Psoas muscle (tissue), 8 donors: ENCODE data around the gene FALEC. TPM values are rescaled to one million over a fixed set of nuclear protein-coding genes. Genes with fewer than 3 reads are reported as not detected.

Experiments
- ATAC-seq, 4 donors: fragments of 200-7000 bp; cut with Tn5 transposase; one replicate each; pipeline ENCODE4 v1.9.1; 2020; ENCODE audit warnings: moderate library complexity in 3 of 4, mild to moderate bottlenecking in 2 of 4
- DNase-seq, 2 donors: peaks; one replicate each; pipeline ENCODE4 v3.0.0-alpha.2; 2020
- H3K27ac ChIP-seq: fragments of 200-600 bp; one replicate; pipeline ENCODE4 v1.8.0; 2022
- H3K27me3 ChIP-seq, 3 donors: fragments of 200-600 bp in 1 of 3; one replicate each; pipeline versions ENCODE4 v1.6.1 to v1.8.0; 2013 to 2022; ENCODE audit warnings: low read length in 2 of 3, mild to moderate bottlenecking in 2 of 3, moderate library complexity in 1 of 3; ENCODE audit not compliant: insufficient read depth in 3 of 3
- H3K36me3 ChIP-seq, 2 donors: fragments of 200-600 bp in 1 of 2; one replicate each; pipeline versions ENCODE4 v1.6.1 to v1.8.0; 2013 to 2022; ENCODE audit warnings: low read depth in 1 of 2, mild to moderate bottlenecking in 1 of 2, moderate library complexity in 1 of 2; ENCODE audit not compliant: insufficient read depth in 1 of 2
- H3K4me1 ChIP-seq: fragments of 200-600 bp; one replicate; pipeline ENCODE4 v1.8.0; 2022
- H3K4me3 ChIP-seq: fragments of 200-600 bp; one replicate; pipeline ENCODE4 v1.8.0; 2022; ENCODE audit warnings: mild to moderate bottlenecking
- H3K9me3 ChIP-seq: fragments of 200-600 bp; one replicate; pipeline ENCODE4 v1.8.0; 2022
- CTCF ChIP-seq: fragments of 200-600 bp; IDR thresholded peaks from one replicate; pipeline ENCODE4 v1.8.0; 2022; ENCODE audit warnings: antibody characterized with exemption
- WGBS, 3 donors: extraction: QIAGEN DNeasy Blood & Tissue Kit; methylation state at CpG; one replicate each; pipeline versions ENCODE4 v1.1.6 to v1.1.7; 2013; 5-methylcytosine and 5-hydroxymethylcytosine counted together
- intact Hi-C, 2 donors: fragments of 100-400 bp; cut with DNase I; formaldehyde crosslinking; loops; one replicate each; pipeline versions ENCODE4 v1.11.0 to v1.14.2; 2022
- polyA plus RNA-seq, 3 donors: library from polyadenylated mRNA; stranded (reverse); fragments of 200-250 nt; gene quantifications; one replicate each; pipeline ENCODE4 v1.2.3, GENCODE V29; 2013
- total RNA-seq, 4 donors: library from RNA; stranded (reverse); fragmentation: NEBNext Ultra II Directional in 2 of 4; extraction: Animal tissue kit (Norgen Biotek cat#: 25700) in 2 of 4; gene quantifications; one replicate each; pipeline versions ENCODE4 v1.2.1 to v1.2.4, GENCODE V29; 2021 to 2023
- donor health status: healthy with polysubstance abuse.
- donor health status: DM: no; HTN: no; CAD: no; lungs with moderate emphysema.
- donor health status: Bipolar disorder and iron deficiency.
- donor health status: healthy.
- donor health status: DM: yes; HTN: yes; CAD: no.
- donor health status: DM: no; HTN: no; CAD: no.
- donor health status: DM: no; HTN: no; CAD: no.
- donor health status: DM: yes; HTN: yes; CAD: no.

The FALEC gene
- total and polyA plus RNA-seq, 7 donors, result 0.38 to 1.2 (median 0.39) TPM; not detected in 4

GRCh38 chr1:150525348-150525747, 9.8 kb downstream of the FALEC start:
- no peak for DNase-seq
- WGBS, 3 donors, result 83 to 93% (median 88%) methylated on average over 3 of the region's 3 CpGs
- H3K9me3 ChIP-seq, result no peaks in the 10 kb centered on the region
- H3K27ac ChIP-seq, result no peak overlapping the region
- intact Hi-C loops, result no loop called here
- no peaks in the 10 kb centered on the region for H3K27me3 ChIP-seq
- no peak for TF ChIP-seq CTCF
- ATAC-seq, result no peak
- H3K4me1 ChIP-seq, result peaks cover 11% of the 10 kb centered on the region
- H3K36me3 ChIP-seq, result no peaks in the 10 kb centered on the region
- no peak overlapping the region for H3K4me3 ChIP-seq

- Histone ChIP-seq H3K27me3 (no peaks in the 10 kb centered on the region), H3K36me3 (no peaks in the 10 kb centered on the region), H3K4me1 (peaks cover 13% of the 10 kb centered on the region), H3K4me3 (no peak overlapping the region), H3K27ac (no peak overlapping the region), H3K9me3 (no peaks in the 10 kb centered on the region)
- intact Hi-C loops, result no loop called here
- no peak for TF ChIP-seq CTCF
- 86 to 93% (median 89%) methylated on average over 1 of the region's 1 CpG for WGBS, 3 donors
- no peak for DNase-seq
- no peak for ATAC-seq
Measured at GRCh38 chr1:150528196-150528595, 12.6 kb downstream of the FALEC start.

GRCh38 chr1:150529017-150529416, 13.5 kb downstream of the FALEC start:
- DNase-seq (no peak), ATAC-seq (no peak)
- Histone ChIP-seq H3K4me3 (no peak overlapping the region), H3K9me3 (no peaks in the 10 kb centered on the region), H3K27me3 (no peaks in the 10 kb centered on the region), H3K4me1 (peaks cover 13% of the 10 kb centered on the region), H3K27ac (no peak overlapping the region), H3K36me3 (no peaks in the 10 kb centered on the region)
- intact Hi-C loops, result no loop called here
- WGBS, 3 donors, result 10 to 25% (median 14%) methylated on average over 4 of the region's 4 CpGs
- TF ChIP-seq CTCF, result no peak

GRCh38 chr1:150530491-150531159, 15.1 kb downstream of the FALEC start:
- Histone ChIP-seq H3K9me3 (no peaks in the 10 kb centered on the region), H3K4me1 (peaks cover 16% of the 10 kb centered on the region), H3K27ac (no peak overlapping the region), H3K27me3 (no peaks in the 10 kb centered on the region), H3K4me3 (no peak overlapping the region), H3K36me3 (no peaks in the 10 kb centered on the region)
- DNase-seq (no peak), ATAC-seq (no peak)
- WGBS, 3 donors, result 95 to 97% (median 95%) methylated on average over 14 of the region's 14 CpGs
- intact Hi-C loops, result loop anchor here in 1 of 2 donors (5.0 kb wide), 1 partner anchor 68 kb away; no protein-coding TSS in a partner anchor
- TF ChIP-seq CTCF, result no peak

- Histone ChIP-seq H3K4me3 (no peak overlapping the region), H3K27me3 (no peaks in the 10 kb centered on the region), H3K4me1 (peaks cover 24% of the 10 kb centered on the region), H3K27ac (peak overlapping the region; percentile 73), H3K9me3 (no peaks in the 10 kb centered on the region), H3K36me3 (no peaks in the 10 kb centered on the region)
- no peak for TF ChIP-seq CTCF
- intact Hi-C loops, result loop anchor here (1.0 to 5.0 kb wide), 2 partner anchors 69 to 71 kb away; no protein-coding TSS in a partner anchor
- DNase-seq (no peak), ATAC-seq (no peak)
- WGBS, 3 donors, result 28 to 35% (median 30%) methylated on average over 5 of the region's 5 CpGs
Measured at GRCh38 chr1:150532860-150533259, 17.3 kb downstream of the FALEC start.
